Cardiac fibroblast (primary cell): ENCODE results near the gene CMTR1.
"Not testable (repeated sequence)": the region's sequence is repeated elsewhere in the genome, so short reads cannot be mapped to it uniquely, and the experiment has no call there.

Experiments
- DNase-seq, 2 donors: peaks; one replicate each; pipeline versions ENCODE4 v3.0.0 to v3.0.0-alpha.2; 2010; ENCODE audit warnings: low read depth in 2 of 2
- H3K4me3 ChIP-seq, 2 donors: replicated peaks in 1 of 2; 1 replicate in 1 of 2; 2 replicates in 1 of 2; pipeline ENCODE4 v1.5.1; 2011; ENCODE audit warnings: low read depth in 2 of 2, low read length in 2 of 2, mild to moderate bottlenecking in 2 of 2, moderate library complexity in 1 of 2
- CTCF ChIP-seq: IDR thresholded peaks from one replicate; pipeline ENCODE4 v1.5.1; 2011; ENCODE audit warnings: low read depth, mild to moderate bottlenecking, low read length, inconsistent platforms

The CMTR1 gene

GRCh38 chr6:37433657-37434271, 743 bp downstream of the CMTR1 start:
- H3K4me3 ChIP-seq, result peak overlapping the region; percentile 84 to 87
- DNase-seq, result peak; percentile 17 to 19
- TF ChIP-seq CTCF, result no peak

- no peak for TF ChIP-seq CTCF
- H3K4me3 ChIP-seq, result no peak overlapping the region
- no peak for DNase-seq
Measured at GRCh38 chr6:37435373-37435772, 2.4 kb downstream of the CMTR1 start.

GRCh38 chr6:37435816-37436215, 2.8 kb downstream of the CMTR1 start:
- peak in 1 of 2 donors; percentile 27 for DNase-seq
- TF ChIP-seq CTCF, result no peak
- no peak overlapping the region for H3K4me3 ChIP-seq

- DNase-seq, result no peak
- no peak for TF ChIP-seq CTCF
- H3K4me3 ChIP-seq, result no peak overlapping the region
Measured at GRCh38 chr6:37438930-37439329, 5.9 kb downstream of the CMTR1 start.

- no peak for TF ChIP-seq CTCF
- DNase-seq, result no peak
- no peak overlapping the region for H3K4me3 ChIP-seq
Measured at GRCh38 chr6:37441651-37442050, 8.6 kb downstream of the CMTR1 start.

- no peak overlapping the region for H3K4me3 ChIP-seq
- TF ChIP-seq CTCF, result no peak
- DNase-seq, result no peak
Measured at GRCh38 chr6:37442416-37443215, 9.6 kb downstream of the CMTR1 start.

GRCh38 chr6:37443216-37443542, 10.2 kb downstream of the CMTR1 start:
- not testable (repeated sequence) for H3K4me3 ChIP-seq, DNase-seq
